Left lung (tissue), 10 donors: ENCODE results near the gene COBL. TPM values are rescaled to one million over a fixed set of nuclear protein-coding genes. Genes with fewer than 3 reads are reported as not detected.

ENCODE experiments used
- ATAC-seq: fragments of 200-7000 bp; cut with Tn5 transposase; one replicate; pipeline ENCODE4 v1.9.1; 2020; ENCODE audit warnings: moderate library complexity
- DNase-seq, 4 donors: peaks; one replicate each; pipeline ENCODE4 v3.0.0-alpha.2; 2013 to 2020
- H3K27ac ChIP-seq, 2 donors: fragments of 200-600 bp; sonication (generic) in 1 of 2; one replicate each; pipeline versions ENCODE4 v1.5.0 to v1.8.0; 2020 to 2021
- H3K27me3 ChIP-seq, 2 donors: fragments of 200-600 bp; sonication (generic) in 1 of 2; one replicate each; pipeline versions ENCODE4 v1.5.0 to v1.8.0; 2020 to 2021
- H3K36me3 ChIP-seq, 2 donors: fragments of 200-600 bp; sonication (generic) in 1 of 2; one replicate each; pipeline versions ENCODE4 v1.5.0 to v1.8.0; 2020 to 2021
- H3K4me1 ChIP-seq, 2 donors: fragments of 200-600 bp; one replicate each; pipeline ENCODE4 v1.8.0; 2021
- H3K4me3 ChIP-seq, 2 donors: fragments of 200-600 bp; sonication (generic) in 1 of 2; one replicate each; pipeline versions ENCODE4 v1.5.0 to v1.8.0; 2020 to 2021; ENCODE audit warnings: mild to moderate bottlenecking in 1 of 2
- H3K9me3 ChIP-seq, 2 donors: fragments of 200-600 bp; sonication (generic) in 1 of 2; one replicate each; pipeline versions ENCODE4 v1.5.0 to v1.8.0; 2020 to 2021
- CTCF ChIP-seq, 2 donors: fragments of 200-600 bp; sonication (generic) in 1 of 2; IDR thresholded peaks; one replicate each; pipeline versions ENCODE4 v1.5.0 to v1.8.0; 2021; ENCODE audit warnings: antibody characterized with exemption in 2 of 2
- intact Hi-C, 2 donors: fragments of 100-400 bp; cut with DNase I; formaldehyde crosslinking; loops; one replicate each; pipeline versions ENCODE4 v1.11.2 to v1.14.2; 2022
- polyA plus RNA-seq, 6 donors: library from polyadenylated mRNA; unstranded; fragments of 120-200 nt; gene quantifications; one replicate each; pipeline ENCODE4 v1.2.1, GENCODE V29; 2013; ENCODE audit not compliant: insufficient read length in 6 of 6
- total RNA-seq, 2 donors: library from RNA; stranded (reverse); fragmentation: NEBNext Ultra II Directional; extraction: Animal tissue kit (Norgen Biotek cat#: 25700); gene quantifications; one replicate each; pipeline ENCODE4 v1.2.1, GENCODE V29; 2021
- donor health status: DM: no; HTN: yes; CAD: no.
- donor health status: DM: no; HTN: no; CAD: no.

The COBL gene
- total and polyA plus RNA-seq, 8 donors, result 3.6 to 36.1 (median 6.4) TPM

GRCh38 chr7:51017576-51018535 is 298.8 kb downstream of the COBL start:
- H3K4me3 ChIP-seq, result no peak overlapping the region
- DNase-seq (no peak), ATAC-seq (no peak)
- TF ChIP-seq CTCF (IDR thresholded peaks at IDR 0.05), result no peak
- no peaks in the 10 kb centered on the region for H3K9me3 ChIP-seq
- no peaks in the 10 kb centered on the region for H3K4me1 ChIP-seq
- intact Hi-C loops, result no loop called here
- H3K27ac ChIP-seq, result no peak overlapping the region
- no peaks in the 10 kb centered on the region for H3K36me3 ChIP-seq
- H3K27me3 ChIP-seq, result no peaks in the 10 kb centered on the region

GRCh38 chr7:51016546-51016945 is 300.1 kb downstream of the COBL start:
- Histone ChIP-seq H3K4me3 (no peak overlapping the region), H3K27me3 (no peaks in the 10 kb centered on the region), H3K27ac (no peak overlapping the region), H3K9me3 (no peaks in the 10 kb centered on the region), H3K4me1 (no peaks in the 10 kb centered on the region), H3K36me3 (no peaks in the 10 kb centered on the region)
- intact Hi-C loops, result no loop called here
- TF ChIP-seq CTCF (IDR thresholded peaks at IDR 0.05), result no peak
- ATAC-seq (no peak), DNase-seq (no peak)

DNA sequence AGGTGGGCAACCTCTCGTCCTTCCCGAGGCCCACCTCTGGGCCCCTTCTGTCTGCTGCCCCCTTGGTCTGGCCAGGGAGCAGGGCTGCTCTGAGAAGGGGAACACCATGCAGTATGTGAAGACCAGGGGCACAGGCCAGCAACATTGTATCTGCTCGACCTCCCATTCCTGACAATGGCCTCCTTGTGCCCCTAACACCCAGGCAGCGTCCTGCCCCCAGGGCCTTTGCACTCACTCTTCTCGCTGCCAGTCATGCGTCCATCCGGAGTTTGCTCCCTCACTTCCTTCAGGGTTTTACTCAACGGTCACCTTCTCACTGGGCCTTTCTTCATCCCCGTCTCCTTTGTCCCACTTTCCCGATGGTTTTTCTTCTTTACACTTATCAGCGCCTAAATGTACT is 301.0 kb downstream of the COBL start:
- H3K27me3 ChIP-seq, result no peaks in the 10 kb centered on the region
- H3K4me3 ChIP-seq, result no peak overlapping the region
- DNase-seq, result no peak
- no peak overlapping the region for H3K27ac ChIP-seq
- no peaks in the 10 kb centered on the region for H3K4me1 ChIP-seq
- no peaks in the 10 kb centered on the region for H3K36me3 ChIP-seq
- intact Hi-C loops, result no loop called here
- H3K9me3 ChIP-seq, result no peaks in the 10 kb centered on the region
- no peak for ATAC-seq
- TF ChIP-seq CTCF (IDR thresholded peaks at IDR 0.05), result no peak

GRCh38 chr7:51014811-51015210 is 301.8 kb downstream of the COBL start:
- no peaks in the 10 kb centered on the region for H3K27me3 ChIP-seq
- no peaks in the 10 kb centered on the region for H3K36me3 ChIP-seq
- no peak overlapping the region for H3K27ac ChIP-seq
- ATAC-seq (no peak), DNase-seq (no peak)
- intact Hi-C loops, result no loop called here
- H3K4me1 ChIP-seq, result no peaks in the 10 kb centered on the region
- H3K9me3 ChIP-seq, result no peaks in the 10 kb centered on the region
- TF ChIP-seq CTCF (IDR thresholded peaks at IDR 0.05), result no peak
- no peak overlapping the region for H3K4me3 ChIP-seq

DNA sequence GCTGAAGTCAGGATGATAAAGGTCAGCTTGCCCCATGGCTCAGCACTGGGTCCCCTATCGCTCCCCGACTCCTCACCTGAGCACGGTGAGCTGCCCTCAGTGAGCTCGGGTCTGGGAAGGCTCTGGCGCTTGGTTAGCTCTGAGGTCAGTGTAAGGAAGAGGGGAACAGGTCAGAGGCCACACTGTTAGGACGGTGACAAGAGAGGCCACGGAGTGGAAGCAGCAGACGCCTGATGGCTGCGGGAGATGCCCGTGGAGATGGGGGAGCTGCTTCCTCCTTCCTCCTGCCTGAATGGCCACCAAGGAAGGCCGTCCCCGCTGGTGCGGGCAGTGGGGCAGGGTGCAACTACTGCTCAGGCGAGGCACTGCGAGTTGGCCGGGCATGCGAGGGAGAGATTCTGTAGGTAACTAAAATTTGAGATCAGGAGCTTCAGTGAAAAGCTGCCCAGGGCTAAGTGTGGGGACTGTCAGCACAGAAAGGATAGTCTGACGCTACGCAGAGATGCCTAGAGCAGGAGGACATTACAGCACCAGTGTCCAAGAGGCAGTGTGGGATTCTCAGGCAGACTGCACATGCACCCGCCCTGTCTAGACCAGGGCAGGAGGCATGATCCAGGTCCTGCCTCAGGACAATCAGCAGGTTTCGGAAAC is 302.6 kb downstream of the COBL start:
- Histone ChIP-seq H3K27ac (no peak overlapping the region), H3K4me1 (no peaks in the 10 kb centered on the region), H3K27me3 (no peaks in the 10 kb centered on the region), H3K4me3 (no peak overlapping the region), H3K36me3 (no peaks in the 10 kb centered on the region), H3K9me3 (no peaks in the 10 kb centered on the region)
- ATAC-seq, result no peak
- TF ChIP-seq CTCF (IDR thresholded peaks at IDR 0.05), result no peak
- DNase-seq, result no peak
- intact Hi-C loops, result no loop called here
